Stimulated activated CD8-positive, alpha-beta memory T cell treated with anti-CD3 and anti-CD28 coated beads, Interleukin-12 subunit alpha, Interleukin-12 subunit beta, amount 100 ng/mL, for 24 hours (primary cell): ENCODE measurements around the gene PCSK5.

ENCODE experiments used
- DNase-seq: peaks from one replicate; pipeline ENCODE4 v3.0.0-alpha.2; 2020; ENCODE audit errors: extremely low read depth

PCSK5 gene

GRCh38 chr9:76394960-76395252 lies 504.4 kb downstream of the PCSK5 start:
- no peak for DNase-seq

GRCh38 chr9:76395381-76395780 lies 504.9 kb downstream of the PCSK5 start:
- DNase-seq, result no peak

- DNase-seq, result no peak
Observed at GRCh38 chr9:76396144-76396543, 505.7 kb downstream of the PCSK5 start.

- DNase-seq, result no peak
Observed at GRCh38 chr9:76396597-76396996, 506.1 kb downstream of the PCSK5 start.

GRCh38 chr9:76399856-76400255 lies 509.4 kb downstream of the PCSK5 start:
- DNase-seq, result no peak

GRCh38 chr9:76400534-76401096 lies 510.1 kb downstream of the PCSK5 start:
- no peak for DNase-seq

- no peak for DNase-seq
Observed at GRCh38 chr9:76401176-76401575, 510.7 kb downstream of the PCSK5 start.

- no peak for DNase-seq
Observed at GRCh38 chr9:76401580-76402354, 511.3 kb downstream of the PCSK5 start.

- DNase-seq, result no peak
Observed at GRCh38 chr9:76403352-76403751, 512.9 kb downstream of the PCSK5 start.

- DNase-seq, result no peak
Observed at GRCh38 chr9:76404401-76404800, 513.9 kb downstream of the PCSK5 start.

- no peak for DNase-seq
Observed at GRCh38 chr9:76405340-76405739, 514.9 kb downstream of the PCSK5 start.

GRCh38 chr9:76405868-76406267 lies 515.4 kb downstream of the PCSK5 start:
- DNase-seq, result no peak
